Endodermal cell (in vitro differentiated cells): ENCODE results near the gene EVA1B. TPM values are rescaled to one million over a fixed set of nuclear protein-coding genes. Genes with fewer than 3 reads are reported as not detected.

ENCODE experiments used
- DNase-seq: peaks from one replicate; pipeline ENCODE4 v3.0.0-alpha.2; 2017
- H3K27ac ChIP-seq: 2 replicates; pipeline ENCODE4 v1.5.1; 2013; ENCODE audit warnings: mild to moderate bottlenecking, low read depth, low read length, moderate library complexity
- H3K27me3 ChIP-seq: 2 replicates; pipeline ENCODE4 v1.6.1; 2013; ENCODE audit warnings: mild to moderate bottlenecking, low read length, moderate library complexity; ENCODE audit not compliant: insufficient read depth, control insufficient read depth, poor library complexity, severe bottlenecking
- H3K36me3 ChIP-seq: 2 replicates; pipeline ENCODE4 v1.7.0; 2013; ENCODE audit warnings: mild to moderate bottlenecking, low read length, moderate library complexity; ENCODE audit not compliant: control insufficient read depth, insufficient read depth
- H3K4me1 ChIP-seq: one replicate; pipeline ENCODE4 v1.7.0; 2013; ENCODE audit warnings: low read length; ENCODE audit not compliant: control insufficient read depth, insufficient read depth
- H3K4me3 ChIP-seq: 2 replicates; pipeline ENCODE4 v1.5.1; 2013; ENCODE audit warnings: mild to moderate bottlenecking, low read length, moderate library complexity
- H3K9ac ChIP-seq: 2 replicates; pipeline ENCODE4 v1.6.1; 2013; ENCODE audit warnings: mild to moderate bottlenecking, low read length, moderate library complexity; ENCODE audit not compliant: poor library complexity, severe bottlenecking; ENCODE audit errors: extremely low read depth
- H3K9me3 ChIP-seq: 2 replicates; pipeline ENCODE4 v1.6.1; 2013; ENCODE audit warnings: mild to moderate bottlenecking, low read length, moderate library complexity; ENCODE audit not compliant: control insufficient read depth
- H3K27ac Mint-ChIP-seq: 2 replicates; pipeline ENCODE4 v1.8.0; 2020; ENCODE audit warnings: mixed read lengths
- H3K27me3 Mint-ChIP-seq: 2 replicates; pipeline ENCODE4 v1.8.0; 2021; ENCODE audit warnings: mild to moderate bottlenecking, mixed read lengths; ENCODE audit not compliant: insufficient read depth
- H3K36me3 Mint-ChIP-seq: 2 replicates; pipeline ENCODE4 v1.8.0; 2020; ENCODE audit warnings: low read depth, mixed read lengths
- H3K4me1 Mint-ChIP-seq: 2 replicates; pipeline ENCODE4 v1.8.0; 2020; ENCODE audit warnings: mixed read lengths
- H3K4me3 Mint-ChIP-seq: 2 replicates; pipeline ENCODE4 v1.8.0; 2020; ENCODE audit warnings: mild to moderate bottlenecking, moderate library complexity, mixed read lengths
- H3K9me3 Mint-ChIP-seq: 2 replicates; pipeline ENCODE4 v1.8.0; 2020; ENCODE audit warnings: mild to moderate bottlenecking, mixed read lengths
- CTCF ChIP-seq: fragments of 200-600 bp; sonication (generic); conservative IDR thresholded peaks from 2 replicates; pipeline ENCODE4 v1.5.0; 2021; ENCODE audit warnings: antibody characterized with exemption, mild to moderate bottlenecking
- WGBS, 2 experiments: methylation state at CpG; one replicate each; pipeline versions ENCODE4 v1.1.5 to v1.1.7; 2013; ENCODE audit warnings: missing lambda C conversion rate in 2 of 2, mixed read lengths in 1 of 2; ENCODE audit not compliant: insufficient coverage in 1 of 2, insufficient read length in 1 of 2; 5-methylcytosine and 5-hydroxymethylcytosine counted together
- total RNA-seq, 2 donors: library from RNA; stranded (reverse); fragmentation: NEBNext Ultra II Directional in 1 of 2; extraction: Animal tissue kit (Norgen Biotek cat#: 25700) in 1 of 2; gene quantifications; 2 replicates in 1 of 2; 3 replicates in 1 of 2; pipeline ENCODE4 v1.2.1, GENCODE V29; 2021

EVA1B gene
- total RNA-seq, 2 donors from 2014 or later = 14.1 to 16.3 TPM

DNA sequence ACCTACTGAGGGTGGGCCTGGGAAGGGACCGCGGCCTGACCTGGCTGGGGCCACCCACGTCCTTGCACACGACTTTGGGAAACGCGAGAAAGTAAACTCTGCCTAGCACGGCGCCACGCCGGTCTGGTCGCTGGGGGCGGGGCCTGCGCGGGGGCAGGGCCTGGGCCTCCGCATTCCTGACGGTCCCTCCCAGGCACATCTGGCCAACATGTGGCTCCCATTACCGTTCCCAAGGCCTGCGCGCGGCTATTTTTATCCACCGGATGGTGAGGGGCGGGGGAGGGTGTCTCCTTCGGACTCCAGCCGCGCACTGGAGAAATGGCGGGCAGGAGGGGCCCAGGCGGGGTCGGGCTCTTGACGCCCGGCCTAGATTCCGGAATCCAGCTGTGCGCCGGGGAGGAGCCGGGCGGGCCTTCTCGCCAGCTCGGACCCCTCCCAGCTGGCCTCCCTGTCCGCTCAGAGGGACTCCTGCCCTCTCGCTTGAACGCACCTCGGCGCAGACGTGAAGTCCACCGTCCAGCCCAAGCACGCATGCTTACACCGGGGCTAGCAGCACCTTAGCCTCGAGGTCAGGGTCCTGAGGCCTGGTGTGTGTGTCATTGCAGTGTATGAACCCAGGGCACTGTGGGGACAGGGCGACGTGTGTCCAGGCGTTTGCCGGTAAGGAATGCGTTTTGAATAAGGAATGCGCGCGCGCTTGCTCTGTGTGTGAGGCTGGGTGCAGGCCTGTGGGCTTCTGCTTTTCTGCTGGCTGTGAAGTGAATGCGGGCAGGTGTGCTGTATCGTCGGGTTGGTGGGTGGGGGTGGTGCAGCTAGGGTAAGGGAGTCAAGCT, 2.1 kb downstream of the EVA1B start:
- H3K27ac Mint-ChIP-seq = peak overlapping the region; percentile 71

GRCh38 chr1:36320767-36321118, 2.7 kb downstream of the EVA1B start:
- Histone ChIP-seq H3K36me3 (no peaks in the 10 kb centered on the region), H3K4me1 (peaks cover 3% of the 10 kb centered on the region), H3K4me3 (no peak overlapping the region), H3K27ac (no peak overlapping the region), H3K9me3 (no peaks in the 10 kb centered on the region), H3K27me3 (peaks cover 10% of the 10 kb centered on the region), H3K9ac (no peak overlapping the region)
- TF ChIP-seq CTCF = no peak
- Mint-ChIP-seq H3K4me1 (peaks cover 9% of the 10 kb centered on the region), H3K27ac (peak overlapping the region; percentile 71), H3K9me3 (no peaks in the 10 kb centered on the region), H3K27me3 (peaks cover 39% of the 10 kb centered on the region), H3K4me3 (peak overlapping the region; percentile 60), H3K36me3 (peaks cover 10% of the 10 kb centered on the region)
- DNase-seq = peak; percentile 82
- WGBS, 2 experiments = 32 to 44% methylated on average over 10 to 23 of the region's 23 CpGs

More for the DNA sequence above, 2.1 kb downstream of the EVA1B start:
- peaks cover 8% of the 10 kb centered on the region for H3K36me3 Mint-ChIP-seq
- Histone ChIP-seq H3K27ac (peak overlapping the region; percentile 24), H3K4me1 (peaks cover 3% of the 10 kb centered on the region), H3K9me3 (no peaks in the 10 kb centered on the region), H3K36me3 (no peaks in the 10 kb centered on the region), H3K27me3 (peaks cover 10% of the 10 kb centered on the region), H3K9ac (no peak overlapping the region), H3K4me3 (no peak overlapping the region)
- TF ChIP-seq CTCF = no peak
- 26 to 30% methylated on average over 18 to 59 of the region's 59 CpGs for WGBS, 2 experiments
- peaks cover 41% of the 10 kb centered on the region for H3K27me3 Mint-ChIP-seq
- peaks cover 9% of the 10 kb centered on the region for H3K4me1 Mint-ChIP-seq
- H3K4me3 Mint-ChIP-seq = peak overlapping the region; percentile 60
- no peaks in the 10 kb centered on the region for H3K9me3 Mint-ChIP-seq
- peak; percentile 97 for DNase-seq

GRCh38 chr1:36320291-36320761, 3.1 kb downstream of the EVA1B start:
- H3K4me3 ChIP-seq = no peak overlapping the region
- peaks cover 13% of the 10 kb centered on the region for H3K36me3 Mint-ChIP-seq

More at GRCh38 chr1:36320291-36320761, 3.1 kb downstream of the EVA1B start:
- Histone ChIP-seq H3K27ac (no peak overlapping the region), H3K27me3 (peaks cover 10% of the 10 kb centered on the region), H3K9ac (no peak overlapping the region), H3K9me3 (no peaks in the 10 kb centered on the region), H3K4me1 (peaks cover 3% of the 10 kb centered on the region), H3K36me3 (no peaks in the 10 kb centered on the region)
- H3K9me3 Mint-ChIP-seq = no peaks in the 10 kb centered on the region
- H3K4me1 Mint-ChIP-seq = peaks cover 9% of the 10 kb centered on the region
- WGBS, 2 experiments = 74 to 83% methylated on average over 15 to 16 of the region's 16 CpGs
- no peak for DNase-seq
- no peak for TF ChIP-seq CTCF
- peak overlapping the region; percentile 60 for H3K4me3 Mint-ChIP-seq
- H3K27ac Mint-ChIP-seq = peak overlapping the region; percentile 71
- peaks cover 37% of the 10 kb centered on the region for H3K27me3 Mint-ChIP-seq
